ENCODE results near the gene MFN2.

DNA sequence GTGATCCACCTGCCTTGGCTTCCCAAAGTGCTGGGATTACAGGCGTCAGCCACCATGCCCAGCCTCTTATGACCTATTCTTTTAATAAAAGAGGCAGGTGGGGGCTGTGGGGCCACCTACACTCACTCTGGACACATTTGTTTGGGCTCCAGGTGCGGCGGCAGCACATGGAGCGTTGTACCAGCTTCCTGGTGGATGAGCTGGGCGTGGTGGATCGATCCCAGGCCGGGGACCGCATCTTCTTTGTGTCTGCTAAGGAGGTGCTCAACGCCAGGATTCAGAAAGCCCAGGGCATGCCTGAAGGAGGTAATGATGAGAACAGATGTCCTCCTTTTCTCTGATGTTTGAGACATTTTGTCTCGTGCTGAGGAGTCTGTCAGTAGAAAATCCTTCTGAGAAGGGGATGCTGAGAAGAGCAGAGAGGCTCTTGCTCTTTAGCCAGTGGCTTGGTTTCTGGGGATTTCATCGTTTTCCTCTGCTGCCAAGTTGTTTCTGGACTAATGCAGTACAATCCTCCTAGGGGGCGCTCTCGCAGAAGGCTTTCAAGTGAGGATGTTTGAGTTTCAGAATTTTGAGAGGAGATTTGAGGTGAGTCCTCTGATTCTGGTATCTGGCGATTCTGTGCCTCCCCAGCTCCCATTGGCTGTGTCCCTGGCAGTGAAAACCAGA is 21.1 kb downstream of the MFN2 start:
- TF ChIP-seq CTCF (IDR thresholded peaks at IDR 0.05) (peak in 2 of 3 experiments; percentile 41 to 48), POLR2A (IDR thresholded peaks at IDR 0.05) (no peak)

All from testis (tissue), 2 donors.